Gastroesophageal sphincter (tissue), 3 donors: ENCODE results near the gene ATP5F1E.

ENCODE experiments used
- CTCF ChIP-seq, 4 experiments: fragments of 200-600 bp in 2 of 4; fragments of 450-650 bp in 2 of 4; sonication (generic) in 1 of 4; IDR thresholded peaks; one replicate each; pipeline ENCODE4 v1.5.1; 2017 to 2019; ENCODE audit warnings: antibody characterized with exemption in 4 of 4, mild to moderate bottlenecking in 2 of 4, moderate library complexity in 2 of 4
- EP300 ChIP-seq: sonication (generic); formaldehyde crosslinking; IDR thresholded peaks from one replicate; pipeline ENCODE4 v1.6.1; 2017; ENCODE audit warnings: antibody characterized with exemption, mild to moderate bottlenecking
- POLR2A ChIP-seq, 2 donors: fragments of 450-650 bp; IDR thresholded peaks; one replicate each; pipeline ENCODE4 v1.6.1; 2017; ENCODE audit warnings: antibody characterized with exemption in 2 of 2, mild to moderate bottlenecking in 2 of 2, moderate library complexity in 1 of 2
- POLR2AphosphoS5 ChIP-seq: sonication (generic); formaldehyde crosslinking; IDR thresholded peaks from one replicate; pipeline ENCODE4 v1.6.1; 2017; ENCODE audit warnings: antibody characterized with exemption

GRCh38 chr20:59028812-59029211 lies 3.3 kb downstream of the ATP5F1E start:
- no peak for TF ChIP-seq POLR2A (IDR thresholded peaks at IDR 0.05)
- TF ChIP-seq CTCF (IDR thresholded peaks at IDR 0.05), result no peak
- no peak for TF ChIP-seq EP300
- no peak for TF ChIP-seq POLR2AphosphoS5
